ENCODE results near the gene CELF2. TPM values are rescaled to one million over a fixed set of nuclear protein-coding genes. Genes with fewer than 3 reads are reported as not detected.

Gene CELF2
- total RNA-seq, 2 experiments from 2014 or later = 197 to 205 TPM

DNA sequence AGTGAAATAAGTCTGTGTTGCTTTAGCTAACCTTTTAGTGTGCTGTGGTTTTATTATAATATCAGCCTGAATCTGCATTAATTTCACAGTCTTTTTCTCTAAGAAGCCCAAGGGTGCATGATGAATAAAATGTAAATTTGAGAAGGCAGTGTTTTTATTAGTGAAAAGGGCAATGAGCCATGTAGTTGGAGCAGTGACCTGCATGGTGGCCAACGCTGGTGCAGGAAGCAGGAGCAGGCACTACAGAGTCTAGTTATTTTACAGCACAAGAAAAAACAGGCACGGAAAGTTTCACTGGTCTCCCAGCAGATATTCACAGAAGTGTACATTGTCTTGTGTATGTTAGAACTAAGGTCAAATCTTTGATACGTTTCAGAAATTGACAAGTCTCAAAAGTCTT lies 247.8 kb downstream of the CELF2 start:
- H3K27ac Mint-ChIP-seq = peak overlapping the region; percentile 93
- no peaks in the 10 kb centered on the region for H3K9me3 Mint-ChIP-seq
- intact Hi-C loops (cut with DNase I, micrococcal nuclease) = loop anchor here in 1 of 2 experiments (5.0 to 10.0 kb wide), 3 partner anchors 38 to 251 kb away; partner anchors contain the start of gene CELF2
- DNase-seq (no peak), ATAC-seq (ENCODE audit: poor library complexity) (no peak)
- ChIA-PET CTCF (interaction anchor here (1.4 kb wide), 1 partner anchor 86 kb away, joined by 3 read pairs; no protein-coding TSS in a partner anchor), POLR2A (interaction anchor here (1.5 kb wide), 1 partner anchor 39 kb away, joined by 4 read pairs; no protein-coding TSS in a partner anchor)
- no peak overlapping the region for H3K4me3 Mint-ChIP-seq
- Histone ChIP-seq H3K36me3 (ENCODE audit: insufficient read depth, low read length) (peaks cover 95% of the 10 kb centered on the region), H3K27me3 (ENCODE audit: control insufficient read depth in 1 of 2, insufficient read depth in 2 of 2, low read length in 2 of 2) (no peaks in the 10 kb centered on the region), H3K27ac (ENCODE audit: low read depth in 1 of 2, low read length in 2 of 2) (no peak overlapping the region), H3K4me3 (ENCODE audit: low read length) (no peak overlapping the region), H3K9me3 (ENCODE audit: control insufficient read depth in 1 of 2, insufficient read depth in 1 of 2, low read length in 2 of 2) (no peaks in the 10 kb centered on the region), H3K4me1 (ENCODE audit: insufficient read depth, low read length) (peaks cover 34% of the 10 kb centered on the region)
- H3K36me3 Mint-ChIP-seq (ENCODE audit: low read depth) = no peaks in the 10 kb centered on the region
- H3K27me3 Mint-ChIP-seq = no peaks in the 10 kb centered on the region
- TF ChIP-seq, protein P1, sequence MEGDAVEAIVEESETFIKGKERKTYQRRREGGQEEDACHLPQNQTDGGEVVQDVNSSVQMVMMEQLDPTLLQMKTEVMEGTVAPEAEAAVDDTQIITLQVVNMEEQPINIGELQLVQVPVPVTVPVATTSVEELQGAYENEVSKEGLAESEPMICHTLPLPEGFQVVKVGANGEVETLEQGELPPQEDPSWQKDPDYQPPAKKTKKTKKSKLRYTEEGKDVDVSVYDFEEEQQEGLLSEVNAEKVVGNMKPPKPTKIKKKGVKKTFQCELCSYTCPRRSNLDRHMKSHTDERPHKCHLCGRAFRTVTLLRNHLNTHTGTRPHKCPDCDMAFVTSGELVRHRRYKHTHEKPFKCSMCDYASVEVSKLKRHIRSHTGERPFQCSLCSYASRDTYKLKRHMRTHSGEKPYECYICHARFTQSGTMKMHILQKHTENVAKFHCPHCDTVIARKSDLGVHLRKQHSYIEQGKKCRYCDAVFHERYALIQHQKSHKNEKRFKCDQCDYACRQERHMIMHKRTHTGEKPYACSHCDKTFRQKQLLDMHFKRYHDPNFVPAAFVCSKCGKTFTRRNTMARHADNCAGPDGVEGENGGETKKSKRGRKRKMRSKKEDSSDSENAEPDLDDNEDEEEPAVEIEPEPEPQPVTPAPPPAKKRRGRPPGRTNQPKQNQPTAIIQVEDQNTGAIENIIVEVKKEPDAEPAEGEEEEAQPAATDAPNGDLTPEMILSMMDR (IDR thresholded peaks at IDR 0.05) = no peak
- peaks cover 95% of the 10 kb centered on the region for H3K4me1 Mint-ChIP-seq (ENCODE audit: low read depth)

DNA sequence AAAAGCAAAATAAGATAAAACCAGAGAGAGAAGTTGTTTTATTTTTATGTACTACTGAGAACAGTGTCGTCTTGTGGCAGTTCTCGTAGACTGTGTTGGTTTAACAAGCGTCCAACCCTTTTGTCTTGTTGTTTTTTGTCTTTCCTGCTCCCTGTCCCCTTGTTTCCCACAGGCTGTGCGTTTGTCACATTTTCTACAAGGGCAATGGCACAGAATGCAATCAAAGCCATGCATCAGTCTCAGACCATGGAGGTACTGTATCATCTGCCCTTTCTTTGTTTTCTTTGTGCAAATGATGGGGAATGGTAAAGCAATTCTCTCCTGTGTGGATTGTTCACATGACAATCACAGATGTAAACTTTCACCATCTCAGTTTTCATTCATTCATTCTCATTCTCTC lies 248.8 kb downstream of the CELF2 start:
- no peaks in the 10 kb centered on the region for H3K9me3 ChIP-seq (ENCODE audit: control insufficient read depth in 1 of 2, insufficient read depth in 1 of 2, low read length in 2 of 2)
- intact Hi-C loops (cut with DNase I, micrococcal nuclease) = loop anchor here in 1 of 2 experiments (5.0 to 10.0 kb wide), 3 partner anchors 39 to 252 kb away; partner anchors contain the start of gene CELF2
- TF ChIP-seq, protein P1 (IDR thresholded peaks at IDR 0.05) = no peak
- POLR2A ChIA-PET = no interaction called here
- ATAC-seq (ENCODE audit: poor library complexity) = no peak
- Mint-ChIP-seq H3K27me3 (no peaks in the 10 kb centered on the region), H3K36me3 (ENCODE audit: low read depth) (no peaks in the 10 kb centered on the region), H3K4me1 (ENCODE audit: low read depth) (peaks cover 96% of the 10 kb centered on the region), H3K4me3 (no peak overlapping the region), H3K9me3 (no peaks in the 10 kb centered on the region), H3K27ac (peak overlapping the region; percentile 93)
- H3K27me3 ChIP-seq (ENCODE audit: control insufficient read depth in 1 of 2, insufficient read depth in 2 of 2, low read length in 2 of 2) = no peaks in the 10 kb centered on the region
- no peak for DNase-seq
- H3K27ac ChIP-seq (ENCODE audit: low read depth in 1 of 2, low read length in 2 of 2) = no peak overlapping the region
- peaks cover 33% of the 10 kb centered on the region for H3K4me1 ChIP-seq (ENCODE audit: insufficient read depth, low read length)
- CTCF ChIA-PET = interaction anchor here (1.4 kb wide), 1 partner anchor 87 kb away, joined by 3 read pairs; no protein-coding TSS in a partner anchor
- peaks cover 95% of the 10 kb centered on the region for H3K36me3 ChIP-seq (ENCODE audit: insufficient read depth, low read length)
- H3K4me3 ChIP-seq (ENCODE audit: low read length) = no peak overlapping the region

DNA sequence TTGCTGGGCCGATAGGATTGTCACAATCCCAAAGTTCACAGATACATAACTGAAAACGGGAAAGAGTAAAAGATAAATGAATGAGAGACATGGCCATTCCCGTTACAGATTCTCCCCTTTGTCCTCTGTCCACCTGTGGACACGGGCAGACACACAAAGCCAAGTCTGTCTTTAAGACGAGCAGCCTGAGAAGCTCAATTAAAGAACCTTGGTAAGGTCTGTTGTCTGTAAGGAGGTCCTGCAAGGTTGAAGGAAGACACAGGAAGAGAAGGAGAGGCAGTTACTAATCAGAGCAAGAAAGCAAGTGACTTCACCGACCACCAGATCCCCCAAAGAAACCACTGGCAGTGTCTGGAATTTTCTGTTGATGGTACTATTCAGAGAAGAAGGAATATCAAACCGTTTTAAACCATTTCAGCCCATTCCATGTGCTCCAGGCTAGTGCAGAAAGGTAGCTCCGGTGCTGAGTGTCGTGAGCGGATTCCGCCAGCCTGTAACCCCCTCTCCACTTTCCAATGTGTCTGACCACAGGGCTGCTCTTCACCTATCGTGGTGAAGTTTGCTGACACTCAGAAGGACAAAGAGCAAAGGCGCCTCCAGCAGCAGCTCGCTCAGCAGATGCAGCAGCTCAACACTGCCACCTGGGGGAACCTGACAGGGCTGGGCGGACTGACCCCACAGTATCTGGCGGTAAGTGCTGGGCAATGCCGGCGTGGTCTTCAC lies 252.6 kb downstream of the CELF2 start:
- POLR2A ChIA-PET = interaction anchor here (0.8 to 2.2 kb wide), 3 partner anchors 100 to 157 kb away, joined by 3 to 6 read pairs (median 4); no protein-coding TSS in a partner anchor
- H3K27ac ChIP-seq (ENCODE audit: low read depth in 1 of 2, low read length in 2 of 2) = peak overlapping the region in 1 of 2 donors; percentile 29

More for the DNA sequence above, 252.6 kb downstream of the CELF2 start:
- Mint-ChIP-seq H3K36me3 (ENCODE audit: low read depth) (no peaks in the 10 kb centered on the region), H3K27ac (peak overlapping the region; percentile 93), H3K4me1 (ENCODE audit: low read depth) (peaks cover 78% of the 10 kb centered on the region), H3K27me3 (no peaks in the 10 kb centered on the region), H3K9me3 (no peaks in the 10 kb centered on the region), H3K4me3 (peak overlapping the region; percentile 35)
- TF ChIP-seq, protein P1 (IDR thresholded peaks at IDR 0.05) = peak; percentile 79
- DNase-seq (peak; percentile 56 to 82 (median 66)), ATAC-seq (ENCODE audit: poor library complexity) (peak; percentile 75)
- H3K9me3 ChIP-seq (ENCODE audit: control insufficient read depth in 1 of 2, insufficient read depth in 1 of 2, low read length in 2 of 2) = no peaks in the 10 kb centered on the region
- no peaks in the 10 kb centered on the region for H3K27me3 ChIP-seq (ENCODE audit: control insufficient read depth in 1 of 2, insufficient read depth in 2 of 2, low read length in 2 of 2)
- peaks cover 19% of the 10 kb centered on the region for H3K4me1 ChIP-seq (ENCODE audit: insufficient read depth, low read length)
- H3K4me3 ChIP-seq (ENCODE audit: low read length) = no peak overlapping the region
- intact Hi-C loops (cut with DNase I, micrococcal nuclease) = loop anchor here (1.0 to 10.0 kb wide), 4 partner anchors 157 to 1935 kb away; no protein-coding TSS in a partner anchor
- H3K36me3 ChIP-seq (ENCODE audit: insufficient read depth, low read length) = peaks cover 96% of the 10 kb centered on the region
- CTCF ChIA-PET = interaction anchor here (0.6 to 1.8 kb wide), 10 partner anchors 8 to 156 kb away, joined by 3 to 6 read pairs (median 4); no protein-coding TSS in a partner anchor
